DND-41 (cell line): ENCODE results near the gene MRO.

Experiments
- CTCF ChIP-seq: IDR thresholded peaks from 2 replicates; pipeline ENCODE4 v1.5.1; 2012; ENCODE audit warnings: borderline replicate concordance, low read length, moderate library complexity, mild to moderate bottlenecking; ENCODE audit not compliant: poor library complexity, severe bottlenecking; ENCODE audit errors: extremely low read depth
- EZH2 ChIP-seq: IDR thresholded peaks from 3 replicates; pipeline ENCODE4 v1.6.1; 2012; ENCODE audit warnings: borderline replicate concordance, low read depth, mild to moderate bottlenecking, moderate library complexity, low read length, inconsistent platforms; ENCODE audit not compliant: severe bottlenecking

- TF ChIP-seq CTCF (no peak), EZH2 (no peak)
Measured at GRCh38 chr18:50857694-50858093, 37.9 kb upstream of the MRO start.
